BLaER1 (cell line): ENCODE data around the gene DOK3.

Experiments used
- H3K27ac ChIP-seq: shearing (Covaris generic); formaldehyde crosslinking; 2 replicates; pipeline ENCODE4 v1.8.1; 2022
- H3K27me3 ChIP-seq: shearing (Covaris generic); formaldehyde crosslinking; 2 replicates; pipeline ENCODE4 v1.8.1; 2022
- H3K36me3 ChIP-seq: shearing (Covaris generic); formaldehyde crosslinking; 2 replicates; pipeline ENCODE4 v1.8.1; 2022
- H3K4me1 ChIP-seq: shearing (Covaris generic); formaldehyde crosslinking; 2 replicates; pipeline ENCODE4 v1.8.1; 2022
- H3K4me2 ChIP-seq: shearing (Covaris generic); formaldehyde crosslinking; 2 replicates; pipeline ENCODE4 v1.8.1; 2022
- H3K4me3 ChIP-seq: shearing (Covaris generic); formaldehyde crosslinking; 2 replicates; pipeline ENCODE4 v1.8.1; 2022
- H3K9ac ChIP-seq: shearing (Covaris generic); formaldehyde crosslinking; 2 replicates; pipeline ENCODE4 v1.8.1; 2022
- H3K9me3 ChIP-seq: shearing (Covaris generic); formaldehyde crosslinking; 2 replicates; pipeline ENCODE4 v1.8.1; 2022
- H4K20me1 ChIP-seq: shearing (Covaris generic); formaldehyde crosslinking; 2 replicates; pipeline ENCODE4 v1.8.1; 2022
- Cebpa-rat ChIP-seq: shearing (Covaris generic); IDR thresholded peaks from 2 replicates; pipeline ENCODE4 v1.8.1; 2022

Gene DOK3

GRCh38 chr5:177526791-177527190 is 17.2 kb upstream of the DOK3 start:
- Histone ChIP-seq H3K9ac (no peak overlapping the region), H3K9me3 (no peaks in the 10 kb centered on the region), H3K36me3 (peaks cover 99% of the 10 kb centered on the region), H3K27me3 (no peaks in the 10 kb centered on the region), H3K4me1 (peaks cover 8% of the 10 kb centered on the region), H3K27ac (no peak overlapping the region), H3K4me2 (no peak overlapping the region), H4K20me1 (peaks cover 83% of the 10 kb centered on the region), H3K4me3 (no peak overlapping the region)
- no peak for TF ChIP-seq Cebpa-rat

GRCh38 chr5:177526191-177526590 is 16.6 kb upstream of the DOK3 start:
- H3K27ac ChIP-seq, result no peak overlapping the region
- peaks cover 84% of the 10 kb centered on the region for H4K20me1 ChIP-seq

GRCh38 chr5:177524941-177525655 is 15.5 kb upstream of the DOK3 start:
- H4K20me1 ChIP-seq, result peaks cover 77% of the 10 kb centered on the region
- H3K9ac ChIP-seq, result no peak overlapping the region

More at GRCh38 chr5:177526191-177526590, 16.6 kb upstream of the DOK3 start:
- Histone ChIP-seq H3K36me3 (peaks cover 99% of the 10 kb centered on the region), H3K4me1 (peaks cover 14% of the 10 kb centered on the region), H3K4me2 (no peak overlapping the region), H3K27me3 (no peaks in the 10 kb centered on the region), H3K9ac (no peak overlapping the region), H3K9me3 (no peaks in the 10 kb centered on the region), H3K4me3 (no peak overlapping the region)
- TF ChIP-seq Cebpa-rat, result no peak

GRCh38 chr5:177524539-177524900 is 14.9 kb upstream of the DOK3 start:
- Histone ChIP-seq H3K4me2 (no peak overlapping the region), H3K27ac (no peak overlapping the region), H3K9ac (no peak overlapping the region), H3K27me3 (no peaks in the 10 kb centered on the region), H4K20me1 (peaks cover 75% of the 10 kb centered on the region), H3K4me3 (no peak overlapping the region), H3K36me3 (peaks cover 98% of the 10 kb centered on the region), H3K4me1 (peaks cover 31% of the 10 kb centered on the region), H3K9me3 (no peaks in the 10 kb centered on the region)
- TF ChIP-seq Cebpa-rat, result no peak

More at GRCh38 chr5:177524941-177525655, 15.5 kb upstream of the DOK3 start:
- Histone ChIP-seq H3K9me3 (no peaks in the 10 kb centered on the region), H3K27ac (no peak overlapping the region), H3K4me1 (peaks cover 25% of the 10 kb centered on the region), H3K4me3 (no peak overlapping the region), H3K27me3 (no peaks in the 10 kb centered on the region), H3K4me2 (no peak overlapping the region), H3K36me3 (peaks cover 98% of the 10 kb centered on the region)
- no peak for TF ChIP-seq Cebpa-rat

- Histone ChIP-seq H3K36me3 (peaks cover 98% of the 10 kb centered on the region), H3K9ac (no peak overlapping the region), H3K9me3 (no peaks in the 10 kb centered on the region), H4K20me1 (peaks cover 69% of the 10 kb centered on the region), H3K4me3 (no peak overlapping the region), H3K27me3 (no peaks in the 10 kb centered on the region), H3K4me1 (peaks cover 36% of the 10 kb centered on the region), H3K27ac (0 out of 2 replicates have a peak overlapping the region, but pooled peaks have one; percentile 13), H3K4me2 (no peak overlapping the region)
- no peak for TF ChIP-seq Cebpa-rat
These were observed 14.3 kb upstream of the DOK3 start for GRCh38 chr5:177523711-177524538.

- no peaks in the 10 kb centered on the region for H3K27me3 ChIP-seq
- H3K9me3 ChIP-seq, result no peaks in the 10 kb centered on the region
- no peak for TF ChIP-seq Cebpa-rat
- peaks cover 41% of the 10 kb centered on the region for H3K4me1 ChIP-seq
- peak overlapping the region; percentile 92 for H3K4me2 ChIP-seq
- peaks cover 47% of the 10 kb centered on the region; the same call in 1 of the 2 replicates for H4K20me1 ChIP-seq
- peak overlapping the region; percentile 41 for H3K4me3 ChIP-seq
- peak overlapping the region; percentile 93 for H3K27ac ChIP-seq
- H3K9ac ChIP-seq, result peak overlapping the region; percentile 75
- H3K36me3 ChIP-seq, result peaks cover 71% of the 10 kb centered on the region
These were observed 11.4 kb upstream of the DOK3 start for GRCh38 chr5:177520916-177521513.

GRCh38 chr5:177520271-177520670 is 10.6 kb upstream of the DOK3 start:
- H3K27ac ChIP-seq, result peak overlapping the region; percentile 93

GRCh38 chr5:177519463-177520235 is 10.0 kb upstream of the DOK3 start:
- no peak for TF ChIP-seq Cebpa-rat
- H3K36me3 ChIP-seq, result peaks cover 71% of the 10 kb centered on the region
- H3K4me3 ChIP-seq, result no peak overlapping the region
- peak overlapping the region; percentile 75 for H3K9ac ChIP-seq
- peak overlapping the region; percentile 92 for H3K4me2 ChIP-seq
- H4K20me1 ChIP-seq, result peaks cover 40% of the 10 kb centered on the region; the same call in 1 of the 2 replicates
- H3K4me1 ChIP-seq, result peaks cover 55% of the 10 kb centered on the region
- no peaks in the 10 kb centered on the region for H3K9me3 ChIP-seq
- H3K27me3 ChIP-seq, result no peaks in the 10 kb centered on the region
- peak overlapping the region; percentile 93 for H3K27ac ChIP-seq

More at GRCh38 chr5:177520271-177520670, 10.6 kb upstream of the DOK3 start:
- Histone ChIP-seq H4K20me1 (peaks cover 46% of the 10 kb centered on the region; the same call in 1 of the 2 replicates), H3K27me3 (no peaks in the 10 kb centered on the region), H3K4me3 (peak overlapping the region; percentile 41), H3K9me3 (no peaks in the 10 kb centered on the region), H3K36me3 (peaks cover 71% of the 10 kb centered on the region), H3K9ac (peak overlapping the region; percentile 75), H3K4me1 (peaks cover 49% of the 10 kb centered on the region), H3K4me2 (peak overlapping the region; percentile 92)
- TF ChIP-seq Cebpa-rat, result no peak
